ENCODE data around the gene MYO3B. TPM values are rescaled to one million over a fixed set of nuclear protein-coding genes. Genes with fewer than 3 reads are reported as not detected.

Gene MYO3B
- total and polyA plus RNA-seq, 8 donors: 0.38 to 1.3 (median 0.52) TPM

GRCh38 chr2:170238776-170239175 lies 60.8 kb downstream of the MYO3B start:
- H3K4me3 ChIP-seq: no peak overlapping the region
- ATAC-seq: no peak
- no peak for TF ChIP-seq CTCF (IDR thresholded peaks at IDR 0.05)
- H3K27ac ChIP-seq: no peak overlapping the region
- no peak for DNase-seq
- H3K4me1 ChIP-seq: no peaks in the 10 kb centered on the region
- no peaks in the 10 kb centered on the region for H3K27me3 ChIP-seq
- 25 to 32% methylated on average over 4 of the region's 4 CpGs for WGBS, 2 donors
- H3K36me3 ChIP-seq: no peaks in the 10 kb centered on the region
- FAIRE-seq: no peak
- intact Hi-C loops (cut with DNase I): no loop called here
- H3K9me3 ChIP-seq: no peaks in the 10 kb centered on the region

GRCh38 chr2:170240629-170241028 lies 62.7 kb downstream of the MYO3B start:
- ATAC-seq (no peak), FAIRE-seq (no peak), DNase-seq (no peak)
- no peaks in the 10 kb centered on the region for H3K36me3 ChIP-seq
- H3K9me3 ChIP-seq: no peaks in the 10 kb centered on the region
- TF ChIP-seq CTCF (IDR thresholded peaks at IDR 0.05): no peak
- H3K4me1 ChIP-seq: no peaks in the 10 kb centered on the region
- no peak overlapping the region for H3K4me3 ChIP-seq
- no peaks in the 10 kb centered on the region for H3K27me3 ChIP-seq
- no peak overlapping the region for H3K27ac ChIP-seq
- 67 to 80% methylated on average over 2 of the region's 2 CpGs for WGBS, 2 donors
- intact Hi-C loops (cut with DNase I): no loop called here

GRCh38 chr2:170241756-170242155 lies 63.8 kb downstream of the MYO3B start:
- Histone ChIP-seq H3K27me3 (no peaks in the 10 kb centered on the region), H3K4me1 (no peaks in the 10 kb centered on the region), H3K4me3 (no peak overlapping the region), H3K9me3 (no peaks in the 10 kb centered on the region), H3K36me3 (no peaks in the 10 kb centered on the region), H3K27ac (no peak overlapping the region)
- WGBS, 2 donors: 73 to 78% methylated on average over 2 of the region's 2 CpGs
- FAIRE-seq: no peak
- ATAC-seq: no peak
- intact Hi-C loops (cut with DNase I): no loop called here
- TF ChIP-seq CTCF (IDR thresholded peaks at IDR 0.05): no peak
- no peak for DNase-seq

- ATAC-seq (no peak), DNase-seq (no peak)
- WGBS, 2 donors: 62 to 74% methylated on average over 2 of the region's 2 CpGs
Measured at GRCh38 chr2:170243118-170243837, 65.3 kb downstream of the MYO3B start.

More at GRCh38 chr2:170243118-170243837, 65.3 kb downstream of the MYO3B start:
- no peaks in the 10 kb centered on the region for H3K36me3 ChIP-seq
- FAIRE-seq: no peak
- TF ChIP-seq CTCF (IDR thresholded peaks at IDR 0.05): no peak
- H3K27ac ChIP-seq: no peak overlapping the region
- no peaks in the 10 kb centered on the region for H3K9me3 ChIP-seq
- no peaks in the 10 kb centered on the region for H3K4me1 ChIP-seq
- no peaks in the 10 kb centered on the region for H3K27me3 ChIP-seq
- H3K4me3 ChIP-seq: no peak overlapping the region
- intact Hi-C loops (cut with DNase I): no loop called here

Measured in pancreas (tissue), 10 donors.